ENCODE measurements around the gene CCDC186. TPM values are rescaled to one million over a fixed set of nuclear protein-coding genes. Genes with fewer than 3 reads are reported as not detected.

Gene CCDC186
- total RNA-seq, 1 donor from 2014 or later: 15.7 TPM

DNA sequence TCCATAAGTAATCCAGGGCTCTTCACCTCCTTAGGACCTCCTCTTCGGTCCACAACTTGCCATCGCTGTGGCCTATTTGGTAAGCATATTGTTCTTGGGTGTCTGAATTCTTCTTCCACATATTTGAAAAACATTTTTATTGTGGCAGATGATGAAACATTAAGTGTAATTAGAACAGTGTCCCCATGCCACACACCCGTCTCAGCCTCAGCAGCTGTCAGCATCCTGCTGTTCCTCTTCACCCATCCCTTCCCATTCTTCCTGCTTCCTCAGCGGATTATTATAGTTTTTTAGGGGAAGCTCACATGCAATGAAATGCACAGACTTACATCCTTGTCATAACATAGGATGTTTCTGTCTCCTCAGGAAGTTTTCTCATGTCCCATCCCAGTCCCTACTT lies 25.2 kb upstream of the CCDC186 start:
- Mint-ChIP-seq H3K36me3 (ENCODE audit: unreplicated experiment) (no peaks in the 10 kb centered on the region), H3K27ac (ENCODE audit: unreplicated experiment) (no peak overlapping the region), H3K4me1 (ENCODE audit: low read depth, unreplicated experiment) (no peaks in the 10 kb centered on the region)

DNA sequence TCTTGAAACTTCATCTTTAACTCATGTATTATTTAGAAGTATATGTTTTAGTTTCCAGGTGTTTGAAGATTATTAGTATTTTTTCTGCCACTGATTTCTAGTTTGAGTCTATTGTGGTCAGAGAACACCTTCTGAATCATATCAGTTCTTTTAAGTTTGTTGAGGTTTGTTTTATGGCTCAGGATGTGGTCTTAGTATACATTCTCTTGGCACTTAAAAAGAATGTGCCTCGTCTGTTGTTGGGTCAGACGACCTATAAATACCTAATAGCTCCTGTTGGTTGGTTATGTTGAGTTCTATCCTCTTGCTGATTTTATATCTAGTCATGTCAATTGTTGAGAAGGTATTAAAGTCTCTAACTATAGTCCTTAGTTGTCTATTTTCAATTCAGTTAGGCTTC lies 21.1 kb upstream of the CCDC186 start:
- TF ChIP-seq, protein P1, sequence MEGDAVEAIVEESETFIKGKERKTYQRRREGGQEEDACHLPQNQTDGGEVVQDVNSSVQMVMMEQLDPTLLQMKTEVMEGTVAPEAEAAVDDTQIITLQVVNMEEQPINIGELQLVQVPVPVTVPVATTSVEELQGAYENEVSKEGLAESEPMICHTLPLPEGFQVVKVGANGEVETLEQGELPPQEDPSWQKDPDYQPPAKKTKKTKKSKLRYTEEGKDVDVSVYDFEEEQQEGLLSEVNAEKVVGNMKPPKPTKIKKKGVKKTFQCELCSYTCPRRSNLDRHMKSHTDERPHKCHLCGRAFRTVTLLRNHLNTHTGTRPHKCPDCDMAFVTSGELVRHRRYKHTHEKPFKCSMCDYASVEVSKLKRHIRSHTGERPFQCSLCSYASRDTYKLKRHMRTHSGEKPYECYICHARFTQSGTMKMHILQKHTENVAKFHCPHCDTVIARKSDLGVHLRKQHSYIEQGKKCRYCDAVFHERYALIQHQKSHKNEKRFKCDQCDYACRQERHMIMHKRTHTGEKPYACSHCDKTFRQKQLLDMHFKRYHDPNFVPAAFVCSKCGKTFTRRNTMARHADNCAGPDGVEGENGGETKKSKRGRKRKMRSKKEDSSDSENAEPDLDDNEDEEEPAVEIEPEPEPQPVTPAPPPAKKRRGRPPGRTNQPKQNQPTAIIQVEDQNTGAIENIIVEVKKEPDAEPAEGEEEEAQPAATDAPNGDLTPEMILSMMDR (IDR thresholded peaks at IDR 0.05; ENCODE audit: partially characterized antibody, unreplicated experiment): no peak
- Mint-ChIP-seq H3K9me3 (ENCODE audit: unreplicated experiment) (no peaks in the 10 kb centered on the region), H3K4me1 (ENCODE audit: low read depth, unreplicated experiment) (no peaks in the 10 kb centered on the region), H3K4me3 (ENCODE audit: unreplicated experiment) (no peak overlapping the region), H3K27ac (ENCODE audit: unreplicated experiment) (no peak overlapping the region), H3K36me3 (ENCODE audit: unreplicated experiment) (no peaks in the 10 kb centered on the region), H3K27me3 (ENCODE audit: unreplicated experiment) (no peaks in the 10 kb centered on the region)
- no peak for DNase-seq

More for the DNA sequence above, 25.2 kb upstream of the CCDC186 start:
- no peaks in the 10 kb centered on the region for H3K27me3 Mint-ChIP-seq (ENCODE audit: unreplicated experiment)
- H3K9me3 Mint-ChIP-seq (ENCODE audit: unreplicated experiment): no peaks in the 10 kb centered on the region
- H3K4me3 Mint-ChIP-seq (ENCODE audit: unreplicated experiment): no peak overlapping the region
- TF ChIP-seq, protein P1 (IDR thresholded peaks at IDR 0.05; ENCODE audit: partially characterized antibody, unreplicated experiment): no peak
- no peak for DNase-seq

DNA sequence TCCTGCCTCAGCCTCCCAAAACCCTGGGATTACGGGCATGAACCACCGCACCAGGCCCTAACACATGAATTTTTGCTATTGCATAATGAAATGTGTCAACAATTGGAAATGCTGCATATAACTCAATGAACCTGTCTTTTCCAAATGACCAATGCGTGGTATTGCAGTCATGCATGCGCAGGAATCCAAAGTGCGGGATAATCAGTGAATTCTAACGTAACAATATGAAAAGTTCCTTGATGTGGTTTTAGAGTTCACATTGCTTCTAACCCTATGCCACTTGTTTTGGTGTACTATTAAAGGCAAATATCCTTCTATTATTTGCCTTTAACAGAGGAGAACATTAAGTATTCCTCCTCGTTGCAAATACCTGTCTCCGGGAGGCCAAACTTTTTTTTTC lies 15.7 kb upstream of the CCDC186 start:
- Mint-ChIP-seq H3K9me3 (ENCODE audit: unreplicated experiment) (no peaks in the 10 kb centered on the region), H3K4me3 (ENCODE audit: unreplicated experiment) (no peak overlapping the region), H3K4me1 (ENCODE audit: low read depth, unreplicated experiment) (no peaks in the 10 kb centered on the region), H3K36me3 (ENCODE audit: unreplicated experiment) (no peaks in the 10 kb centered on the region), H3K27ac (ENCODE audit: unreplicated experiment) (no peak overlapping the region), H3K27me3 (ENCODE audit: unreplicated experiment) (no peaks in the 10 kb centered on the region)
- no peak for DNase-seq
- TF ChIP-seq, protein P1 (IDR thresholded peaks at IDR 0.05; ENCODE audit: partially characterized antibody, unreplicated experiment): no peak

DNA sequence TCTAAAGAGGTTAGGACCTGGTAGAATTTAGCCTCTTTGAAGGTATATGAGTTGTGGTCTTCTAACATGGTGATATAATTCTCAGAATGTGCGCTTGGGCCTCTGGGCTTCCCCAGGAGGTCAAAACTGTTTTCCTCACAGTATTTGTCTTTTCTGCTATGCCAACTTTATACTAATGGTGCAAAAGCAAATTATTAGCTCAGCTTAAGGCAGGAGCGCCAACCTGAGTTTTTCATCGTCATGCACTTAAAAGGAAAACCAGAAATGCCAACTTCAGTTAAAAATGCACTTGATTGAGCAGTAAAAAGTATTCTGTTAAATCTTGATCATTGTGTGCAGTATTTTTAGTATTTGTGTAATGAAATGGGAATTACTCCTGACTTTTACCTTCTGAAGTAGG lies 14.9 kb upstream of the CCDC186 start:
- Mint-ChIP-seq H3K27me3 (ENCODE audit: unreplicated experiment) (no peaks in the 10 kb centered on the region), H3K9me3 (ENCODE audit: unreplicated experiment) (no peaks in the 10 kb centered on the region), H3K4me1 (ENCODE audit: low read depth, unreplicated experiment) (no peaks in the 10 kb centered on the region), H3K27ac (ENCODE audit: unreplicated experiment) (no peak overlapping the region), H3K4me3 (ENCODE audit: unreplicated experiment) (no peak overlapping the region), H3K36me3 (ENCODE audit: unreplicated experiment) (no peaks in the 10 kb centered on the region)
- no peak for DNase-seq
- TF ChIP-seq, protein P1 (IDR thresholded peaks at IDR 0.05; ENCODE audit: partially characterized antibody, unreplicated experiment): no peak

DNA sequence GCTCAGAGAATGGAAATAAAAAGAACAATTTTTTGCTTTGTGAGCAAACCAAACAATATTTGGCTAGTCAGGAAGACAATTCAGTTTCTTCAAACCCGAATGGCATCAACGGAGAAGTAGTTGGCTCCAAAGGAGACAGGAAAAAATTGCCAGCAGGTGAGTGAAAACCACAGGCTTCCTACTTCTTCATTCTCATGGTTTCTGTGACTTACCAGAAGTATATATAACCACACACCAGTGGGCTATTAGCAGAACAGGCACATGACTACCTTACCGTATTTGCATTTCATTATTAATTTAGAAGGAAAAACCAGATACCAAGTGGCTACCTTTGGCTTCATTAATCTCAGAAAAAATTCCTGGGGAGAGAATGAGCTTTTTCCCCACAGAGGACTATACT lies 14.0 kb upstream of the CCDC186 start:
- Mint-ChIP-seq H3K27me3 (ENCODE audit: unreplicated experiment) (no peaks in the 10 kb centered on the region), H3K4me1 (ENCODE audit: low read depth, unreplicated experiment) (no peaks in the 10 kb centered on the region), H3K27ac (ENCODE audit: unreplicated experiment) (no peak overlapping the region), H3K4me3 (ENCODE audit: unreplicated experiment) (no peak overlapping the region), H3K9me3 (ENCODE audit: unreplicated experiment) (no peaks in the 10 kb centered on the region), H3K36me3 (ENCODE audit: unreplicated experiment) (no peaks in the 10 kb centered on the region)
- DNase-seq: no peak
- TF ChIP-seq, protein P1 (IDR thresholded peaks at IDR 0.05; ENCODE audit: partially characterized antibody, unreplicated experiment): no peak
